GM19372 (cell line): Measurements from ENCODE around the gene MAST1.
A peak's percentile ranks its signal among the peaks of the same experiment; 100 is the strongest.
"Not testable (repeated sequence)": the region's sequence is repeated elsewhere in the genome, so short reads cannot be mapped to it uniquely, and the experiment has no call there.

ENCODE experiments used
- ATAC-seq: cut with Tn5 transposase; IDR thresholded peaks from one replicate; pipeline ENCODE4 v1.9.1; 2021; ENCODE audit warnings: mild to moderate bottlenecking, low read depth, moderate library complexity; ENCODE audit not compliant: unreplicated experiment

The MAST1 gene

GRCh38 chr19:12888006-12888603, 49.8 kb downstream of the MAST1 start:
- ATAC-seq: no peak

DNA sequence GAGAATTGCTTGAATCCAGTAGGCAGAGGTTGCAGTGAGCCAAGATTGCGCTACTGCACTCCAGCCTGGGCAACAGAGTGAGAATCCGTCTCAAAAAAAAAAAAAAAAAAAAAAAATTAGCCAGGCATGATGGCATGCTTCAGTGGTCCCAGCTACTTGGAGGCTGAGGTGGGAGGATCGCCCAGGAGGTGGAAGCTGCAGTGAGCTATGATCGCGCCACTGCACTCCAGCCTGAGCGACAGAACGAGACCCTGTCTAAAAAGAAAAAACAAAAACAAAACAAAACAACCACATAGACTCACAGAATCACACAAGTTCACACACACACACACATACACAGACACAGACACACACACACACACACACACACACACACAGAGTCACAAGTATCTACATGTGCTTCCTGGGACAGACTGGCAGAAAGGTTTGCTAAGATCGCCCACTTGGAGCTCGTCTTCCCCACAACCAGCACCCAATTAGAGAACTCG, 52.0 kb downstream of the MAST1 start:
- not testable (repeated sequence) for ATAC-seq

DNA sequence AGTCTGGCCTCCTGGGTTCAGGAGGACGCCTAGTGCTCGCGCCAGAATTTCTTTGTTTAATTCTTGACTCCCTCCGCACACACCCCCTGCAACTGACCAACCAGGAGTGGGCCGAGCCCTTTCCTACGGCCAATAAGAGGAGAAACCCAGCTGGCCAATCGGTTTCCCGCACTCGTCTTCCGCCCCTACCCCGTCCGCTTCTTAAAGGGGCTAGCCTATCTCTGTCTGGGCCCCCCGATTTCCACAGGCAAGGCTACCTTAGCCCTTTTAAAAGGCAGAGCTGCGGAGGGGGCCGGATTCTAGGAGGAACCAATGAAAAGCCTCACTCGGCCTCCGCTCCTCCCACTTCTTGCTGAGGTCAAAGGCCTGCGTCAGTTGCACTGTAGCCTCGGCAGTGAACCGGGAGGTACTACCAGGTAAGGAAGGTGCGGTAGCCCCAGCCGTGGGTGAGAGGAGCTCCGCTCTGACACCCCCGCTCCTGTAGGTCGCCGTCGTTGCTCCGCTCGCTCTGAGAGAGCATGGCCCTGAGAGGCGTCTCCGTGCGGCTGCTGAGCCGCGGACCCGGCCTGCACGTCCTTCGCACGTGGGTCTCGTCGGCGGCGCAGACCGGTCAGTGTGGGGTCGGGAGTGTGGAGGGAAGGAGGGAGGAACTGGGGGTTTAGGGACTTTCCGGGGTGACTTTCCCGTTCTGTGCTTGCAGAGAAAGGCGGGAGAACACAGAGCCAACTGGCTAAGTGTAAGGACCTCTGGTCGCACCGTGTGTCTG, 52.7 kb downstream of the MAST1 start, which contains the start of gene GCDH:
Gene GCDH (plus strand): TSS at position 374 of the 766 bp plus-strand sequence. CDS start 145 bp downstream, at position 519.
- peak; percentile 94 for ATAC-seq

GRCh38 chr19:12891553-12892021, 53.3 kb downstream of the MAST1 start:
- no peak for ATAC-seq

- ATAC-seq: no peak
Observed at GRCh38 chr19:12893582-12893981, 55.3 kb downstream of the MAST1 start.

GRCh38 chr19:12896460-12896859, 58.1 kb downstream of the MAST1 start:
- no peak for ATAC-seq

DNA sequence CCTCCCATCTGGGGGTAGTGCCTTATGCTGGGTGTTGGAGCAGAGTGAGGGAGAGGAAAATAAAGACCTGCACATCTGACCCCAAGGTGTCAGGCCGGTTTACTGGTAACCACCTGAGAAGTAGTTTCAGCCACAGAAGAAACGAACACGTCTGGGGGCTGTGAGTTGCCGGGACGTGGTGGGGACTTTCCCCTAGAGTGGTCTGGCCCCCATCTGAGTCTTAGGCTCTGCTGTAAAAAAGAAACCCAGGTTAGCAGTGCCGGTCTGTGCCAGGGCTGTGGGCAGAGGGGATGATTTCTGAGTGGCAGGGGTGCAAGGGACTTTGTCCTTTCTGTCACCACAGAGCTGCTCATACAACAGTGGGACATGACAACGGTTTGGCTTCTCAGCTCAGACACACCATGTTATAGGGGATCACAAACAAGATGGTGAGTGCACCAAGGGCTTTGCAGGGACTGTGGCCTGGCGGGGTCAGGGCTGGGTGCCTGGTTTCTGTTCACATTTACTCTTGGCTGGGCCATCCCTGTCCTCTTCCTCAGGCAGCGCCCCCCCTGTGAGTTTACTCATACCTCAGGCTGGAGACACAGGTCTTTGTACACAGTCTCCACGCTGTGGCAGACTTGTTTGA, 61.7 kb downstream of the MAST1 start:
- peak; percentile 75 for ATAC-seq

GRCh38 chr19:12907166-12907565, 68.9 kb downstream of the MAST1 start:
- ATAC-seq: no peak

GRCh38 chr19:12912571-12912970, 74.3 kb downstream of the MAST1 start:
- ATAC-seq: no peak

GRCh38 chr19:12913011-12913561, 74.8 kb downstream of the MAST1 start:
- ATAC-seq: no peak

DNA sequence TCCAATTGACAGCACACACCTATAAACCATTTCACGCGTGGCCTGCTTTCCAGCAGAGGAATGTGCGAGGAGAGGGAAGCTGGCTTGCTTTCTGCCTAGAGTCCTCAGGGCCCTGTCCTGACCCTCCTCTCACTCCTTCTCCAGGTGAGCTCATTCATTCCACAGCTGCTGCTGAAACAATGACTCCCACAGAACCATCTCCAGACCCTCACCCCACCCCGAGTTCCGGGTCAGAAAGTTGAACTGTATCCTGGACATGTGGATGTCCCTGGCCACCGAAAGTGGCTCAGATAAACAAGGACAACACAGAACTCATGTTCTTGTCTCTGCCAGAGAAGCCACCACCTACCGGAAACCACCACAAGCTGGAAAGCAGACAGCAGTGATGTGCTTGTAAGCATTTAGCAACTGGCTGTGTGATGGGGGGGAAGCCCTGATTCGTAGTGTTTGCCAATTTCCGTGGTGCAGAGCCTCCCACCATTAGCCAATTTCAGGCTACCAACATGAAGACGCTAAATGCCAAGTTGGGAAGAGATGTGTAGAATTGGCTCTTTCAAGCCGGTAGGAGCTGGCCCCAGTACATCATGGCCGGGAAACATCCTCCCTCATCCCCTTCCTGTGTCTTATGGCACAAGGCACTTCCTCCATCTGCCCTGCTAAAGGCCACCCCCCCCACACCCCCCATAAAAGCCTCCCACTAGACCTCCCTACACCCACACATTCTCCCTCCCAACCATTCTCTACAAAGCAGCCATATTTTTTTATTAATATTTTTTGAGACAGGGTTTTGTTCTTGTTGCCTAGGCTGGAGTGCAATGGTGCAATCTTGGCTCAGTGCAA, 75.8 kb downstream of the MAST1 start:
- ATAC-seq: no peak

DNA sequence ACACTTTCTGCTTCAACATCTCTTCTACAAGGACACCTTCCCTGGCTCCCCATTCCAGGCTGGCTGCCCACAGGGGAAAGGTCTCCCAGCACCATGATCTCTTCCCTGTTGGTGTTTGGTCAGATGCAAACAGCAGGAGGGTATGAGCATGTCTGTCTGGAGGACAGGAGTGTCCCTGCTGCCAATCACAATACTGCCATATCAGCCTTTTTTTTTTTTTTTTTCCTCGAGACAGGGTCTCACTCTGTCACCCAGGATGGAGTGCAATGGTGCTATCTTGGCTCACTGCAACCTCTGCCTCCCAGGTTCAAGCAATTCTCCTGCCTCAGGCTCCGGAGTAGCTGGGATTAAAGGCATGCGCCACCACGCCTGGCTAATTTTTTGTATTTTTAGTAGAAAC, 77.5 kb downstream of the MAST1 start:
- not testable (repeated sequence) for ATAC-seq

DNA sequence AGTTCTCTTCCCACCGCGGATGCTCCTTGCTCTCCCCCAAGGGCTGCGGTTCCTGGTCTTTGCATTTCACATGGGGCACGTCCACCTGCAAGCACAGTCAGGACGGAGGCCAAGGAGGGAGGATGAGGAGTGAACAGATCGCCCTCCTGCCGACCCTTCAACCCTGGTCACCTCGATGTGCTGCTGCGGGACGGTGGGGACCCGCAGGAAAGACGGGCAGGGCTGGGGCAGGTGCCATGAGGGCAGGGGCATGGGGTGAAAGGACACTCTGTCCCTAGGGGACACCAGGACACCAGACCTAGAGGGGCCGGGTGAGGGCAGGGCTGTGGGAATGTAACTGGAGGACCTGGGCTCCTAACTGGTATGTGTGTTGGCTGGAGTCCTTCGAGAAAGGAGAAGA, 79.9 kb downstream of the MAST1 start:
- ATAC-seq: no peak

- no peak for ATAC-seq
Observed at GRCh38 chr19:12921047-12921446, 82.7 kb downstream of the MAST1 start.

GRCh38 chr19:12922959-12923358, 84.6 kb downstream of the MAST1 start:
- ATAC-seq: no peak
